HepG2 (cell line): ENCODE data around the gene SYPL2. TPM values are rescaled to one million over a fixed set of nuclear protein-coding genes. Genes with fewer than 3 reads are reported as not detected.

Experiments
- FIP1L1 ChIP-seq: fragments of 200-400 bp; formaldehyde crosslinking; IDR thresholded peaks from 2 replicates; pipeline ENCODE4 v1.6.1; 2018; ENCODE audit warnings: low read depth, mild to moderate bottlenecking, low read length, moderate library complexity, borderline replicate concordance; ENCODE audit not compliant: insufficient read depth
- ISX ChIP-seq: sonication (generic); formaldehyde crosslinking; conservative IDR thresholded peaks from 2 replicates; pipeline ENCODE4 v1.5.0; 2020; ENCODE audit warnings: missing genetic modification reagents
- MED8 ChIP-seq: sonication (generic); formaldehyde crosslinking; IDR thresholded peaks from 2 replicates; pipeline ENCODE4 v1.8.1; 2023; ENCODE audit warnings: mild to moderate bottlenecking, missing genetic modification reagents; ENCODE audit not compliant: insufficient replicate concordance
- NR2F2 ChIP-seq: IDR thresholded peaks from 2 replicates; pipeline ENCODE4 v1.6.1; 2012; ENCODE audit warnings: low read depth, inconsistent platforms, borderline replicate concordance
- PHB2 ChIP-seq: fragments of 450-650 bp; IDR thresholded peaks from 2 replicates; pipeline ENCODE4 v1.6.1; 2018; ENCODE audit not compliant: partially characterized antibody
- ZFAT ChIP-seq: sonication (generic); formaldehyde crosslinking; conservative IDR thresholded peaks from 2 replicates; pipeline ENCODE4 v1.8.1; 2023; ENCODE audit warnings: missing genetic modification reagents, inconsistent platforms
- ZKSCAN5 ChIP-seq: sonication (generic); formaldehyde crosslinking; IDR thresholded peaks from 2 replicates; pipeline ENCODE4 v1.5.1; 2020; ENCODE audit warnings: mild to moderate bottlenecking, missing genetic modification reagents
- ZNF251 ChIP-seq: sonication (generic); formaldehyde crosslinking; IDR thresholded peaks from 2 replicates; pipeline ENCODE4 v1.9.0; 2021; ENCODE audit warnings: mild to moderate bottlenecking, missing genetic modification reagents
- ZNF367 ChIP-seq: sonication (generic); formaldehyde crosslinking; IDR thresholded peaks from 2 replicates; pipeline ENCODE4 v1.4.0; 2020; ENCODE audit warnings: missing genetic modification reagents, borderline replicate concordance
- ZNF670 ChIP-seq: sonication (generic); formaldehyde crosslinking; IDR thresholded peaks from 2 replicates; pipeline ENCODE4 v1.8.0; 2022; ENCODE audit warnings: mild to moderate bottlenecking, missing genetic modification reagents, borderline replicate concordance
- ZNF713 ChIP-seq: sonication (generic); formaldehyde crosslinking; IDR thresholded peaks from 2 replicates; pipeline ENCODE4 v1.4.0; 2020; ENCODE audit warnings: mild to moderate bottlenecking, missing genetic modification reagents
- ZNF747 ChIP-seq: sonication (generic); formaldehyde crosslinking; IDR thresholded peaks from 2 replicates; pipeline ENCODE4 v1.8.1; 2023; ENCODE audit warnings: missing genetic modification reagents, mild to moderate bottlenecking, borderline replicate concordance
- ZSCAN22 ChIP-seq: sonication (generic); formaldehyde crosslinking; IDR thresholded peaks from 2 replicates; pipeline ENCODE4 v1.4.0; 2020; ENCODE audit warnings: mild to moderate bottlenecking, missing genetic modification reagents
- polyA plus RNA-seq, 8 experiments: library from polyadenylated mRNA; depleted of rRNA in 3 of 8; stranded (reverse) in 7 of 8; unstranded in 1 of 8; fragments of >200 nt; fragmentation: Illumina TruSeq in 4 of 8; extraction: Trizol in 4 of 8; gene quantifications; 2 replicates each; pipeline versions ENCODE4 v1.2.1 to v1.2.3, GENCODE V29; 2011 to 2016; ENCODE audit warnings: low read depth in 4 of 8, missing spikeins in 1 of 8, mixed read lengths in 1 of 8; ENCODE audit not compliant: insufficient read depth in 1 of 8
- total RNA-seq, 5 experiments: library from RNA; depleted of rRNA; stranded (reverse); fragments of >200 nt; fragmentation: Illumina TruSeq; extraction: Trizol; gene quantifications; 2 replicates each; pipeline ENCODE4 v1.2.3, GENCODE V29; 2016; ENCODE audit warnings: low read depth in 1 of 5
- TF ChIP-seq, protein P1 (sequence below): sonication (generic); formaldehyde crosslinking; IDR thresholded peaks from 2 replicates; pipeline ENCODE4 v1.5.1; 2020; ENCODE audit warnings: missing genetic modification reagents, mild to moderate bottlenecking, borderline replicate concordance
- TF ChIP-seq, protein P2 (sequence below): sonication (generic); formaldehyde crosslinking; IDR thresholded peaks from 2 replicates; pipeline ENCODE4 v1.4.0; 2020; ENCODE audit warnings: missing genetic modification reagents, borderline replicate concordance
- TF ChIP-seq, protein P3 (sequence below): sonication (generic); formaldehyde crosslinking; IDR thresholded peaks from 2 replicates; pipeline ENCODE4 v1.4.0; 2020; ENCODE audit warnings: missing genetic modification reagents, borderline replicate concordance
- TF ChIP-seq, protein P4 (sequence below): sonication (generic); formaldehyde crosslinking; IDR thresholded peaks from 2 replicates; pipeline ENCODE4 v1.8.1; 2023; ENCODE audit warnings: mild to moderate bottlenecking, inconsistent platforms, moderate library complexity, missing genetic modification reagents, borderline replicate concordance

SYPL2 gene
- total and polyA plus RNA-seq, 2 of the 13 experiments (the other 11 are each of a cell fraction or from before 2014, with no cell fraction given) = 0.17 to 0.24 TPM

DNA sequence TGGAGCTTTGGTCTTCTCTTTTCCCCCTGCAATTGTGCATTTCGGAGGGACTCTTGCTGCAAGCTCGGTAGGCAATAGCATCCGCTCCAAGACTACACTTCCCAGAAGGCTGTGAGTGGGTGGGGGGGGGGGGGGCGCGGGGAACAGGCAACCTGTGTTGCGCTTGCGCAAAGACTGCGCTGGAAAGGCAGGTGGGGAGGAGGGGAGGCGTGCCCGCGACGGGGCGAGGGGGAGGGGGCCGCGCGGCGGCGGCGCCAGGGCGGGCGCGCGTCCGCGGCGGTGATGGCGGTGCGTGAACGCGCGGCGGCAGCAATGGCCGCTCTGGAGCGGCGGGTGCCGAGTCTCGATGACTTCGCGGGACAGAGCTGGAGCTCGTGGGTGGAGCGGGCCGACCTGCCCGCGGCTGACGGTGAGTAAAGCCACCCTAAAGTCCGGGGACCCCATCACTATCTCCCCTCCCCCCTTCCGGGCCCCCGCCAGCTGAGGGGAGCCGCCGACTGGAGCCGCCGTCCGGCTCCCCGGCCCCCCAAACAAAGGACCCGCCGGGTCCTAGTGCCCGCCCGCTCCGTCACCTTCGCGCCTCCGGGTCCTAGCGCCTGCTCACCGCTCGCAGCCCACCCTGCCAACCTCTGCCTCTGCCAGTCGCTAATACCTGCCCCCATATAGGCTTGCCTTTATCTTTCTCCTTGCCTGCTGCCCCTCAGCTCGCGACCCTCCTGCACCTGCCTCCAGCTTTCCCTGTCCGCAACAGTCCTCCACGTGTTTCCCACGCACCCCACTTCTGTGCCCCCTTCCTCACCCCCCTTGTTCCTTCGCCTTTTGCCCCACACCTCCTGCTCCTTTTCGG, 17.5 kb downstream of the SYPL2 start, which contains the start of gene ATXN7L2 (continued):
- TF ChIP-seq, protein P1, sequence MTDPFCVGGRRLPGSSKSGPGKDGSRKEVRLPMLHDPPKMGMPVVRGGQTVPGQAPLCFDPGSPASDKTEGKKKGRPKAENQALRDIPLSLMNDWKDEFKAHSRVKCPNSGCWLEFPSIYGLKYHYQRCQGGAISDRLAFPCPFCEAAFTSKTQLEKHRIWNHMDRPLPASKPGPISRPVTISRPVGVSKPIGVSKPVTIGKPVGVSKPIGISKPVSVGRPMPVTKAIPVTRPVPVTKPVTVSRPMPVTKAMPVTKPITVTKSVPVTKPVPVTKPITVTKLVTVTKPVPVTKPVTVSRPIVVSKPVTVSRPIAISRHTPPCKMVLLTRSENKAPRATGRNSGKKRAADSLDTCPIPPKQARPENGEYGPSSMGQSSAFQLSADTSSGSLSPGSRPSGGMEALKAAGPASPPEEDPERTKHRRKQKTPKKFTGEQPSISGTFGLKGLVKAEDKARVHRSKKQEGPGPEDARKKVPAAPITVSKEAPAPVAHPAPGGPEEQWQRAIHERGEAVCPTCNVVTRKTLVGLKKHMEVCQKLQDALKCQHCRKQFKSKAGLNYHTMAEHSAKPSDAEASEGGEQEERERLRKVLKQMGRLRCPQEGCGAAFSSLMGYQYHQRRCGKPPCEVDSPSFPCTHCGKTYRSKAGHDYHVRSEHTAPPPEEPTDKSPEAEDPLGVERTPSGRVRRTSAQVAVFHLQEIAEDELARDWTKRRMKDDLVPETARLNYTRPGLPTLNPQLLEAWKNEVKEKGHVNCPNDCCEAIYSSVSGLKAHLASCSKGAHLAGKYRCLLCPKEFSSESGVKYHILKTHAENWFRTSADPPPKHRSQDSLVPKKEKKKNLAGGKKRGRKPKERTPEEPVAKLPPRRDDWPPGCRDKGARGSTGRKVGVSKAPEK (CRISPR knock-in tag) = no peak
- no peak for TF ChIP-seq ZKSCAN5 (CRISPR knock-in tag)
- TF ChIP-seq, protein P2, sequence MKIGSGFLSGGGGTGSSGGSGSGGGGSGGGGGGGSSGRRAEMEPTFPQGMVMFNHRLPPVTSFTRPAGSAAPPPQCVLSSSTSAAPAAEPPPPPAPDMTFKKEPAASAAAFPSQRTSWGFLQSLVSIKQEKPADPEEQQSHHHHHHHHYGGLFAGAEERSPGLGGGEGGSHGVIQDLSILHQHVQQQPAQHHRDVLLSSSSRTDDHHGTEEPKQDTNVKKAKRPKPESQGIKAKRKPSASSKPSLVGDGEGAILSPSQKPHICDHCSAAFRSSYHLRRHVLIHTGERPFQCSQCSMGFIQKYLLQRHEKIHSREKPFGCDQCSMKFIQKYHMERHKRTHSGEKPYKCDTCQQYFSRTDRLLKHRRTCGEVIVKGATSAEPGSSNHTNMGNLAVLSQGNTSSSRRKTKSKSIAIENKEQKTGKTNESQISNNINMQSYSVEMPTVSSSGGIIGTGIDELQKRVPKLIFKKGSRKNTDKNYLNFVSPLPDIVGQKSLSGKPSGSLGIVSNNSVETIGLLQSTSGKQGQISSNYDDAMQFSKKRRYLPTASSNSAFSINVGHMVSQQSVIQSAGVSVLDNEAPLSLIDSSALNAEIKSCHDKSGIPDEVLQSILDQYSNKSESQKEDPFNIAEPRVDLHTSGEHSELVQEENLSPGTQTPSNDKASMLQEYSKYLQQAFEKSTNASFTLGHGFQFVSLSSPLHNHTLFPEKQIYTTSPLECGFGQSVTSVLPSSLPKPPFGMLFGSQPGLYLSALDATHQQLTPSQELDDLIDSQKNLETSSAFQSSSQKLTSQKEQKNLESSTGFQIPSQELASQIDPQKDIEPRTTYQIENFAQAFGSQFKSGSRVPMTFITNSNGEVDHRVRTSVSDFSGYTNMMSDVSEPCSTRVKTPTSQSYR (CRISPR knock-in tag) = peak; percentile 63
- TF ChIP-seq, protein P3, sequence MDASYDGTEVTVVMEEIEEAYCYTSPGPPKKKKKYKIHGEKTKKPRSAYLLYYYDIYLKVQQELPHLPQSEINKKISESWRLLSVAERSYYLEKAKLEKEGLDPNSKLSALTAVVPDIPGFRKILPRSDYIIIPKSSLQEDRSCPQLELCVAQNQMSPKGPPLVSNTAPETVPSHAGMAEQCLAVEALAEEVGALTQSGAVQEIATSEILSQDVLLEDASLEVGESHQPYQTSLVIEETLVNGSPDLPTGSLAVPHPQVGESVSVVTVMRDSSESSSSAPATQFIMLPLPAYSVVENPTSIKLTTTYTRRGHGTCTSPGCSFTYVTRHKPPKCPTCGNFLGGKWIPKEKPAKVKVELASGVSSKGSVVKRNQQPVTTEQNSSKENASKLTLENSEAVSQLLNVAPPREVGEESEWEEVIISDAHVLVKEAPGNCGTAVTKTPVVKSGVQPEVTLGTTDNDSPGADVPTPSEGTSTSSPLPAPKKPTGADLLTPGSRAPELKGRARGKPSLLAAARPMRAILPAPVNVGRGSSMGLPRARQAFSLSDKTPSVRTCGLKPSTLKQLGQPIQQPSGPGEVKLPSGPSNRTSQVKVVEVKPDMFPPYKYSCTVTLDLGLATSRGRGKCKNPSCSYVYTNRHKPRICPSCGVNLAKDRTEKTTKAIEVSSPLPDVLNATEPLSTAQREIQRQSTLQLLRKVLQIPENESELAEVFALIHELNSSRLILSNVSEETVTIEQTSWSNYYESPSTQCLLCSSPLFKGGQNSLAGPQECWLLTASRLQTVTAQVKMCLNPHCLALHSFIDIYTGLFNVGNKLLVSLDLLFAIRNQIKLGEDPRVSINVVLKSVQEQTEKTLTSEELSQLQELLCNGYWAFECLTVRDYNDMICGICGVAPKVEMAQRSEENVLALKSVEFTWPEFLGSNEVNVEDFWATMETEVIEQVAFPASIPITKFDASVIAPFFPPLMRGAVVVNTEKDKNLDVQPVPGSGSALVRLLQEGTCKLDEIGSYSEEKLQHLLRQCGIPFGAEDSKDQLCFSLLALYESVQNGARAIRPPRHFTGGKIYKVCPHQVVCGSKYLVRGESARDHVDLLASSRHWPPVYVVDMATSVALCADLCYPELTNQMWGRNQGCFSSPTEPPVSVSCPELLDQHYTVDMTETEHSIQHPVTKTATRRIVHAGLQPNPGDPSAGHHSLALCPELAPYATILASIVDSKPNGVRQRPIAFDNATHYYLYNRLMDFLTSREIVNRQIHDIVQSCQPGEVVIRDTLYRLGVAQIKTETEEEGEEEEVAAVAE (CRISPR knock-in tag) = no peak
- no peak for TF ChIP-seq PHB2
- no peak for TF ChIP-seq FIP1L1
- no peak for TF ChIP-seq ZNF713 (CRISPR knock-in tag)
- TF ChIP-seq ZNF747 = no peak
- TF ChIP-seq ZSCAN22 (CRISPR knock-in tag) = no peak
- no peak for TF ChIP-seq ZNF367
- TF ChIP-seq ISX (CRISPR knock-in tag) = no peak
- TF ChIP-seq, protein P4, sequence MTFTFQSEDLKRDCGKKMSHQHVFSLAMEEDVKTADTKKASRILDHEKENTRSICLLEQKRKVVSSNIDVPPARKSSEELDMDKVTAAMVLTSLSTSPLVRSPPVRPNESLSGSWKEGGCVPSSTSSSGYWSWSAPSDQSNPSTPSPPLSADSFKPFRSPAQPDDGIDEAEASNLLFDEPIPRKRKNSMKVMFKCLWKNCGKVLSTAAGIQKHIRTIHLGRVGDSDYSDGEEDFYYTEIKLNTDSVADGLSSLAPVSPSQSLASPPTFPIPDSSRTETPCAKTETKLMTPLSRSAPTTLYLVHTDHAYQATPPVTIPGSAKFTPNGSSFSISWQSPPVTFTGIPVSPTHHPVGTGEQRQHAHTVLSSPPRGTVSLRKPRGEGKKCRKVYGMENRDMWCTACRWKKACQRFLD (CRISPR knock-in tag) = peak; percentile 69; the same call in 1 of the 2 replicates
- no peak; the same call in 1 of the 2 replicates for TF ChIP-seq NR2F2
- TF ChIP-seq MED8 (CRISPR knock-in tag) = no peak
- no peak for TF ChIP-seq ZFAT (CRISPR knock-in tag)
- no peak for TF ChIP-seq ZNF251 (CRISPR knock-in tag)
- TF ChIP-seq ZNF670 = no peak
